B cell (primary cell): ENCODE measurements around the gene MSL1. TPM values are rescaled to one million over a fixed set of nuclear protein-coding genes. Genes with fewer than 3 reads are reported as not detected.

Experiments used
- ATAC-seq: fragments of 200-7000 bp; cut with Tn5 transposase; one replicate; pipeline ENCODE4 v1.10.0; 2021; ENCODE audit warnings: low read depth, mild to moderate bottlenecking, moderate number of reproducible peaks, moderate library complexity
- CTCF ChIA-PET: fragments of 350-600 bp; sonication (Branson Sonifier 250); formaldehyde crosslinking; loops from one replicate; lab custom pipeline; 2021; ENCODE audit warnings: antibody characterized with exemption, inconsistent platforms; lab: Charles Lee
- POLR2A ChIA-PET: fragments of 350-600 bp; sonication (Branson Sonifier 250); formaldehyde crosslinking; loops from one replicate; lab custom pipeline; 2021; ENCODE audit warnings: antibody characterized with exemption; lab: Charles Lee
- DNase-seq: peaks from one replicate; pipeline ENCODE4 v3.0.0; 2013
- H2AFZ ChIP-seq: 2 replicates; pipeline ENCODE4 v1.6.1; 2012; ENCODE audit warnings: mild to moderate bottlenecking, low read depth, low read length; ENCODE audit not compliant: insufficient read depth, poor library complexity, severe bottlenecking
- H3K27ac ChIP-seq, 2 donors: 1 replicate in 1 of 2; 2 replicates in 1 of 2; pipeline ENCODE4 v1.5.1; 2012 to 2013; ENCODE audit warnings: low read length in 2 of 2, mild to moderate bottlenecking in 2 of 2, moderate library complexity in 1 of 2
- H3K27me3 ChIP-seq, 4 experiments: fragments of 200-600 bp in 1 of 4; sonication (generic) in 1 of 4; replicated peaks in 1 of 4; 1 replicate in 2 of 4; 2 replicates in 2 of 4; pipeline versions ENCODE4 v1.6.1 to v1.7.0; 2013 to 2016; ENCODE audit warnings: low read length in 3 of 4, mild to moderate bottlenecking in 2 of 4, mixed read lengths in 1 of 4, moderate library complexity in 1 of 4; ENCODE audit not compliant: insufficient read depth in 4 of 4, control insufficient read depth in 3 of 4; ENCODE audit errors: control extremely low read depth in 1 of 4
- H3K36me3 ChIP-seq, 2 experiments: replicated peaks in 1 of 2; 1 replicate in 1 of 2; 2 replicates in 1 of 2; pipeline versions ENCODE4 v1.6.1 to v1.7.1; 2013; ENCODE audit warnings: low read length in 1 of 2; ENCODE audit not compliant: insufficient read depth in 2 of 2, control insufficient read depth in 1 of 2; ENCODE audit errors: control extremely low read depth in 1 of 2, extremely low read depth in 1 of 2
- H3K4me1 ChIP-seq, 2 donors: fragments of 200-600 bp in 1 of 2; sonication (generic) in 1 of 2; 1 replicate in 1 of 2; 2 replicates in 1 of 2; pipeline versions ENCODE4 v1.5.1 to v1.6.1; 2013 to 2017; ENCODE audit warnings: low read length in 2 of 2; ENCODE audit not compliant: control insufficient read depth in 2 of 2, insufficient read depth in 2 of 2
- H3K4me2 ChIP-seq: replicated peaks from 2 replicates; pipeline ENCODE3; 2012; ENCODE audit warnings: mild to moderate bottlenecking, low read depth, low read length; ENCODE audit not compliant: poor library complexity, severe bottlenecking
- H3K4me3 ChIP-seq, 5 experiments: fragments of 200-600 bp in 1 of 5; sonication (generic) in 1 of 5; 1 replicate in 3 of 5; 2 replicates in 2 of 5; pipeline versions ENCODE4 v1.5.1 to v1.7.0; 2011 to 2016; ENCODE audit warnings: low read length in 4 of 5, mild to moderate bottlenecking in 4 of 5, low read depth in 2 of 5, control low read depth in 1 of 5, moderate library complexity in 1 of 5; ENCODE audit not compliant: insufficient read depth in 1 of 5; ENCODE audit errors: control extremely low read depth in 1 of 5, extremely low read depth in 1 of 5
- H3K79me2 ChIP-seq: fragments of 200-600 bp; sonication (generic); one replicate; pipeline ENCODE4 v1.6.0; 2016; ENCODE audit warnings: low read length; ENCODE audit not compliant: control insufficient read depth, insufficient read depth
- H3K9ac ChIP-seq: fragments of 200-600 bp; sonication (generic); 2 replicates; pipeline ENCODE4 v1.6.1; 2017; ENCODE audit warnings: mild to moderate bottlenecking, low read length, moderate library complexity
- H3K9me3 ChIP-seq, 3 donors: one replicate each; pipeline versions ENCODE4 v1.6.1 to v1.7.1; 2013; ENCODE audit warnings: low read length in 2 of 3; ENCODE audit not compliant: control insufficient read depth in 2 of 3, insufficient read depth in 1 of 3; ENCODE audit errors: control extremely low read depth in 1 of 3
- H4K20me1 ChIP-seq: 2 replicates; pipeline ENCODE4 v1.6.0; 2012; ENCODE audit warnings: mild to moderate bottlenecking, low read length; ENCODE audit not compliant: insufficient read depth, control insufficient read depth, poor library complexity, severe bottlenecking
- H3K27ac Mint-ChIP-seq: one replicate; pipeline ENCODE4 v1.8.0; 2021; ENCODE audit warnings: mixed read lengths
- H3K27me3 Mint-ChIP-seq: one replicate; pipeline ENCODE4 v1.8.0; 2021; ENCODE audit warnings: mixed read lengths
- H3K4me1 Mint-ChIP-seq: one replicate; pipeline ENCODE4 v1.8.0; 2021; ENCODE audit warnings: mixed read lengths
- H3K4me3 Mint-ChIP-seq: one replicate; pipeline ENCODE4 v1.8.0; 2021; ENCODE audit warnings: mixed read lengths
- H3K9me3 Mint-ChIP-seq: one replicate; pipeline ENCODE4 v1.8.0; 2022; ENCODE audit warnings: mixed read lengths; ENCODE audit not compliant: insufficient read depth
- CTCF ChIP-seq: fragments of 200-600 bp; IDR thresholded peaks from one replicate; pipeline ENCODE4 v1.8.0; 2022; ENCODE audit warnings: antibody characterized with exemption, mild to moderate bottlenecking
- EZH2 ChIP-seq: IDR thresholded peaks from 2 replicates; pipeline ENCODE4 v1.6.1; 2012; ENCODE audit warnings: borderline replicate concordance, low read depth, mild to moderate bottlenecking, moderate library complexity, low read length; ENCODE audit not compliant: insufficient read depth, poor library complexity, severe bottlenecking
- WGBS: methylation state at CpG from one replicate; pipeline ENCODE4 v1.1.5; 2013; ENCODE audit warnings: missing lambda C conversion rate; ENCODE audit not compliant: insufficient coverage; 5-methylcytosine and 5-hydroxymethylcytosine counted together
- intact Hi-C: fragments of 100-400 bp; cut with micrococcal nuclease; formaldehyde crosslinking; loops from one replicate; pipeline ENCODE4 v1.10.0; 2022
- polyA plus RNA-seq: library from polyadenylated mRNA; depleted of rRNA; stranded (reverse); fragments of >200 nt; gene quantifications from 2 replicates; pipeline ENCODE4 v1.2.3, GENCODE V29; 2012
- total RNA-seq, 2 donors: library from RNA; stranded (reverse); fragments of 120-200 nt in 1 of 2; gene quantifications; 1 replicate in 1 of 2; 2 replicates in 1 of 2; pipeline versions ENCODE4 v1.2.3 to v1.2.4, GENCODE V29; 2013 to 2022

The MSL1 gene
- total and polyA plus RNA-seq, 2 donors (not counting 1 experiment from before 2014, with no cell fraction given): 80.1 to 129 TPM

- ATAC-seq (no peak), DNase-seq (no peak)
- TF ChIP-seq CTCF: no peak
- no peak for TF ChIP-seq EZH2
- WGBS: 95% methylated on average over 4 of the region's 7 CpGs
- Mint-ChIP-seq H3K27ac (peak overlapping the region; percentile 37), H3K27me3 (no peaks in the 10 kb centered on the region), H3K9me3 (no peaks in the 10 kb centered on the region), H3K4me3 (no peak overlapping the region), H3K4me1 (peaks cover 57% of the 10 kb centered on the region)
- H3K27ac ChIP-seq: no peak overlapping the region
- peaks cover 45 to 48% of the 10 kb centered on the region in 2 donors for H3K4me1 ChIP-seq
- intact Hi-C loops: loop anchor here (2.0 kb wide), 1 partner anchor 19 kb away; the partner anchor contains the start of gene MED24
- CTCF ChIA-PET: interaction anchor here (0.8 to 6.7 kb wide), 10 partner anchors 10 to 60 kb away, joined by 3 to 128 read pairs (median 16); partner anchors contain the start of genes CSF3, NR1D1 and THRA
- H3K4me2 ChIP-seq: no peak overlapping the region
- H4K20me1 ChIP-seq: peaks cover 37% of the 10 kb centered on the region
- H3K9ac ChIP-seq: no peak overlapping the region
- peaks cover 30% of the 10 kb centered on the region for H3K79me2 ChIP-seq
- no peaks in the 10 kb centered on the region for H3K9me3 ChIP-seq
- H3K27me3 ChIP-seq: no peaks in the 10 kb centered on the region
- POLR2A ChIA-PET: interaction anchor here (0.6 kb wide), 2 partner anchors 34 to 71 kb away, joined by 4 to 11 read pairs; no protein-coding TSS in a partner anchor
- H3K4me3 ChIP-seq: no peak overlapping the region
- peaks cover 2 to 9% of the 10 kb centered on the region in 2 experiments for H3K36me3 ChIP-seq
- no peak overlapping the region for H2AFZ ChIP-seq
Measured at GRCh38 chr17:40073454-40074174, 48.2 kb upstream of the MSL1 start.

- peaks cover 24% of the 10 kb centered on the region for H3K79me2 ChIP-seq
- H3K27me3 ChIP-seq: no peaks in the 10 kb centered on the region
- no peak overlapping the region for H2AFZ ChIP-seq
- WGBS: 100% methylated on average over 4 of the region's 8 CpGs
- no peak overlapping the region for H3K4me3 Mint-ChIP-seq
- H3K4me3 ChIP-seq: no peak overlapping the region
- DNase-seq: no peak
- intact Hi-C loops: loop anchor here (2.0 kb wide), 1 partner anchor 19 kb away; the partner anchor contains the start of gene MED24
- no peak overlapping the region for H3K9ac ChIP-seq
- no peak for TF ChIP-seq EZH2
- TF ChIP-seq CTCF: no peak
- no peaks in the 10 kb centered on the region for H3K27me3 Mint-ChIP-seq
- ATAC-seq: no peak
- no peak overlapping the region for H3K27ac ChIP-seq
- peaks cover 40 to 43% of the 10 kb centered on the region in 2 donors for H3K4me1 ChIP-seq
- no peaks in the 10 kb centered on the region for H3K9me3 Mint-ChIP-seq
- H3K4me2 ChIP-seq: no peak overlapping the region
- H3K27ac Mint-ChIP-seq: peak overlapping the region; percentile 37
- H3K9me3 ChIP-seq: no peaks in the 10 kb centered on the region
- peaks cover 52% of the 10 kb centered on the region for H3K4me1 Mint-ChIP-seq
- H3K36me3 ChIP-seq: peaks cover 2 to 9% of the 10 kb centered on the region in 2 experiments
- CTCF ChIA-PET: interaction anchor here (0.7 to 6.7 kb wide), 17 partner anchors 10 to 94 kb away, joined by 3 to 128 read pairs (median 14); partner anchors contain the start of genes CASC3, CSF3, MED24 and NR1D1
- POLR2A ChIA-PET: interaction anchor here (0.6 kb wide), 1 partner anchor 70 kb away, joined by 11 read pairs; no protein-coding TSS in a partner anchor
- peaks cover 35% of the 10 kb centered on the region for H4K20me1 ChIP-seq
Measured at GRCh38 chr17:40074175-40074512, 47.6 kb upstream of the MSL1 start.
